DOHH2 (cell line): ENCODE measurements around the gene BEND3.

Experiments
- EZH2phosphoT487 ChIP-seq: fragments of 200-600 bp; sonication (generic); IDR thresholded peaks from 2 replicates; pipeline ENCODE4 v1.6.1; 2017; ENCODE audit warnings: borderline replicate concordance, mild to moderate bottlenecking, antibody characterized with exemption, low read length, moderate library complexity, mixed read lengths
- TF ChIP-seq, protein P1 (sequence below): fragments of 200-600 bp; sonication (generic); IDR thresholded peaks from one replicate; pipeline ENCODE4 v1.5.1; 2014; ENCODE audit warnings: antibody characterized with exemption, mild to moderate bottlenecking, low read depth, low read length; ENCODE audit not compliant: poor library complexity, severe bottlenecking

DNA sequence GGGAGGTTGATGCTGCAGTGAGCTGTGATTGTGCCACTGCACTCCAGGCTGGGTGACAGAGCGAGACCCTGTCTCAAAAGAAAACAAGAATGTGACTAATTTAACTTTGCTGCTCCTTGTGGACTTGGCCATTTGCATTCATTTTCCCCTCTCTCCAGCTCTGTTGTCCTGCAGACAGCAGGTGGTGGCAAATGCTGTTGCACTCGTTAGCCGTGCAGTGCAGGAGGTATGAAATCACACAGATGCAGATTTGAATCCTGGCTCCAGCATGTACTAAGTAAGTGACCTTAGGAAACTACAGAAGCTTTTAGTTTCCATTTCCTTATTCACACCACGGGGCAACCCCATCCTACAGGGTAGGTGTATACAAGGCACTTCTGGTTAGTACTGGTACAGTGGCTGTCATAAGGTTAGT lies 9.6 kb upstream of the BEND3 start:
- TF ChIP-seq, protein P1, sequence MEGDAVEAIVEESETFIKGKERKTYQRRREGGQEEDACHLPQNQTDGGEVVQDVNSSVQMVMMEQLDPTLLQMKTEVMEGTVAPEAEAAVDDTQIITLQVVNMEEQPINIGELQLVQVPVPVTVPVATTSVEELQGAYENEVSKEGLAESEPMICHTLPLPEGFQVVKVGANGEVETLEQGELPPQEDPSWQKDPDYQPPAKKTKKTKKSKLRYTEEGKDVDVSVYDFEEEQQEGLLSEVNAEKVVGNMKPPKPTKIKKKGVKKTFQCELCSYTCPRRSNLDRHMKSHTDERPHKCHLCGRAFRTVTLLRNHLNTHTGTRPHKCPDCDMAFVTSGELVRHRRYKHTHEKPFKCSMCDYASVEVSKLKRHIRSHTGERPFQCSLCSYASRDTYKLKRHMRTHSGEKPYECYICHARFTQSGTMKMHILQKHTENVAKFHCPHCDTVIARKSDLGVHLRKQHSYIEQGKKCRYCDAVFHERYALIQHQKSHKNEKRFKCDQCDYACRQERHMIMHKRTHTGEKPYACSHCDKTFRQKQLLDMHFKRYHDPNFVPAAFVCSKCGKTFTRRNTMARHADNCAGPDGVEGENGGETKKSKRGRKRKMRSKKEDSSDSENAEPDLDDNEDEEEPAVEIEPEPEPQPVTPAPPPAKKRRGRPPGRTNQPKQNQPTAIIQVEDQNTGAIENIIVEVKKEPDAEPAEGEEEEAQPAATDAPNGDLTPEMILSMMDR, result no peak
- TF ChIP-seq EZH2phosphoT487, result no peak
